H1 (cell line): ENCODE measurements around the gene NAXD. TPM values are rescaled to one million over a fixed set of nuclear protein-coding genes. Genes with fewer than 3 reads are reported as not detected.

ENCODE experiments used
- CHD7 ChIP-seq: fragments of 300-600 bp; sonication (generic); IDR thresholded peaks from 2 replicates; pipeline ENCODE4 v1.7.1; 2012; ENCODE audit warnings: low read length, moderate library complexity, mild to moderate bottlenecking, inconsistent platforms; ENCODE audit not compliant: insufficient replicate concordance
- CTCF ChIP-seq, 3 experiments: IDR thresholded peaks; 1 replicate in 2 of 3; 2 replicates in 1 of 3; pipeline versions ENCODE4 v1.5.1 to v1.6.1; 2011; ENCODE audit warnings: low read length in 3 of 3, mild to moderate bottlenecking in 3 of 3, inconsistent platforms in 2 of 3, low read depth in 1 of 3, moderate library complexity in 1 of 3; ENCODE audit not compliant: insufficient read depth in 1 of 3; ENCODE audit errors: control extremely low read depth in 1 of 3
- EP300 ChIP-seq, 2 experiments: IDR thresholded peaks; 1 replicate in 1 of 2; 2 replicates in 1 of 2; pipeline ENCODE4 v1.6.1; 2011 to 2012; ENCODE audit warnings: low read depth in 2 of 2, low read length in 2 of 2, mild to moderate bottlenecking in 2 of 2, borderline replicate concordance in 1 of 2, inconsistent platforms in 1 of 2, moderate library complexity in 1 of 2
- MAX ChIP-seq: IDR thresholded peaks from 2 replicates; pipeline ENCODE4 v1.6.1; 2012; ENCODE audit warnings: inconsistent platforms
- ZNF274 ChIP-seq: IDR thresholded peaks from 2 replicates; pipeline ENCODE4 v1.7.0; 2012; ENCODE audit warnings: low read length, borderline replicate concordance; ENCODE audit errors: extremely low read depth
- polyA plus RNA-seq, 7 experiments: library from polyadenylated mRNA; depleted of rRNA in 3 of 7; stranded (reverse) in 5 of 7; unstranded in 2 of 7; fragments of >200 nt in 5 of 7; fragments of 200-250 nt in 2 of 7; gene quantifications; 1 replicate in 5 of 7; 2 replicates in 1 of 7; 4 replicates in 1 of 7; pipeline versions ENCODE4 v1.2.1 to v1.2.3, GENCODE V29; 2011 to 2013; ENCODE audit warnings: missing spikeins in 2 of 7, mixed read lengths in 2 of 7
- total RNA-seq: library from RNA; stranded (reverse); fragmentation: NEBNext Ultra II Directional; extraction: Animal tissue kit (Norgen Biotek cat#: 25700); gene quantifications from 2 replicates; pipeline ENCODE4 v1.2.1, GENCODE V29; 2021

NAXD gene
- total and polyA plus RNA-seq, 2 of the 8 experiments (the other 6 are each of a cell fraction or from before 2014, with no cell fraction given): 25.4 to 35.5 TPM

- TF ChIP-seq CTCF (IDR thresholded peaks at IDR 0.05; ENCODE audit: control extremely low read depth in 1 of 3, insufficient read depth in 1 of 3, low read depth in 1 of 3, low read length in 3 of 3) (no peak), MAX (no peak), CHD7 (no peak), EP300 (IDR thresholded peaks at IDR 0.05; ENCODE audit: borderline replicate concordance in 1 of 2, low read depth in 2 of 2, low read length in 2 of 2) (no peak), ZNF274 (no peak)
Observed at GRCh38 chr13:110676595-110677587, 61.5 kb downstream of the NAXD start (continued).
